ENCODE results near the gene TXN2.

- TF ChIP-seq POLR2AphosphoS5 (IDR thresholded peaks at IDR 0.05): peak; percentile 96 to 99
- no peak for TF ChIP-seq CTCF (IDR thresholded peaks at IDR 0.05)
- peak; percentile 78 for TF ChIP-seq POLR2A (IDR thresholded peaks at IDR 0.05; ENCODE audit: low read depth)
These were observed at the start of gene TXN2 for GRCh38 chr22:36481393-36482168.

Measured in esophagus muscularis mucosa (tissue), 3 donors.